Ovary (tissue), 9 donors: ENCODE measurements around the gene FANCG. TPM values are rescaled to one million over a fixed set of nuclear protein-coding genes. Genes with fewer than 3 reads are reported as not detected.

Experiments
- DNase-seq, 5 donors: peaks; one replicate each; pipeline ENCODE4 v3.0.0-alpha.2; 2019 to 2020
- H3K27ac ChIP-seq, 2 donors: fragments of 200-600 bp; one replicate each; pipeline versions ENCODE4 v1.5.1 to v1.8.0; 2019 to 2022
- H3K27me3 ChIP-seq: fragments of 200-600 bp; one replicate; pipeline ENCODE4 v1.8.0; 2022
- H3K36me3 ChIP-seq: fragments of 200-600 bp; sonication (generic); one replicate; pipeline ENCODE4 v1.5.1; 2019
- H3K4me1 ChIP-seq: one replicate; pipeline ENCODE4 v1.8.1; 2013; ENCODE audit warnings: mild to moderate bottlenecking, moderate library complexity; ENCODE audit not compliant: insufficient read depth
- H3K4me3 ChIP-seq: fragments of 200-600 bp; sonication (generic); one replicate; pipeline ENCODE4 v1.5.1; 2017
- H3K9me3 ChIP-seq, 2 donors: fragments of 200-600 bp in 1 of 2; sonication (generic) in 1 of 2; one replicate each; pipeline versions ENCODE4 v1.5.1 to v1.8.1; 2013 to 2019; ENCODE audit warnings: mild to moderate bottlenecking in 1 of 2, moderate library complexity in 1 of 2
- CTCF ChIP-seq, 3 donors: fragments of 450-650 bp in 2 of 3; fragments of 200-600 bp in 1 of 3; IDR thresholded peaks; one replicate each; pipeline versions ENCODE4 v1.5.1 to v1.8.0; 2016 to 2022; ENCODE audit warnings: antibody characterized with exemption in 3 of 3, mild to moderate bottlenecking in 1 of 3
- EP300 ChIP-seq: sonication (generic); formaldehyde crosslinking; IDR thresholded peaks from one replicate; pipeline ENCODE4 v1.6.1; 2017; ENCODE audit warnings: antibody characterized with exemption
- POLR2A ChIP-seq: fragments of 450-650 bp; IDR thresholded peaks from one replicate; pipeline ENCODE4 v1.6.1; 2017; ENCODE audit warnings: antibody characterized with exemption, mild to moderate bottlenecking, moderate library complexity
- WGBS, 3 donors: extraction: QIAGEN DNeasy Blood & Tissue Kit in 1 of 3; methylation state at CpG; one replicate each; pipeline versions ENCODE4 v1.1.5 to v1.1.7; 2013 to 2017; 5-methylcytosine and 5-hydroxymethylcytosine counted together
- intact Hi-C, 4 donors: fragments of 100-400 bp; cut with DNase I; formaldehyde crosslinking; loops; one replicate each; pipeline versions ENCODE4 v1.11.0 to v1.15.1; 2022 to 2023
- polyA plus RNA-seq, 2 donors: library from polyadenylated mRNA; stranded (reverse); fragments of 200-250 nt in 1 of 2; fragments of 350-450 nt in 1 of 2; fragmentation: Illumina TruSeq in 1 of 2; extraction: RNeasy Lipid Tissue Mini Kit (QIAGEN cat#74804) in 1 of 2; gene quantifications; one replicate each; pipeline ENCODE4 v1.2.3, GENCODE V29; 2013 to 2014
- total RNA-seq, 7 donors: library from RNA; depleted of rRNA in 2 of 7; stranded (reverse); fragments of >200 nt in 2 of 7; fragmentation: NEBNext Ultra II Directional in 3 of 7; extraction: Animal tissue kit (Norgen Biotek cat#: 25700) in 3 of 7; gene quantifications; one replicate each; pipeline versions ENCODE4 v1.1.0 to v1.2.4, GENCODE V29; 2016 to 2023
- donor health status: DM: no; HTN: no; CAD: no; lungs with moderate emphysema.
- donor health status: DM: no; HTN: no; CAD: no.
- donor health status: Bipolar disorder and iron deficiency.
- donor health status: DM: yes; HTN: yes; CAD: no.
- donor health status: DM: no; HTN: no; CAD: no.
- donor health status: DM: yes; HTN: yes; CAD: no.

FANCG gene
- total and polyA plus RNA-seq, 9 donors = 6.7 to 26.1 (median 12.4) TPM

- TF ChIP-seq POLR2A (no peak), CTCF (IDR thresholded peaks at IDR 0.05) (no peak), EP300 (no peak)
- DNase-seq = no peak
- H3K36me3 ChIP-seq = no peaks in the 10 kb centered on the region
- no peak overlapping the region for H3K4me3 ChIP-seq
- H3K27me3 ChIP-seq = no peaks in the 10 kb centered on the region
- 92 to 95% (median 95%) methylated on average over 9 of the region's 9 CpGs for WGBS, 3 donors
- H3K9me3 ChIP-seq = no peaks in the 10 kb centered on the region
- no peak overlapping the region for H3K27ac ChIP-seq
- no peaks in the 10 kb centered on the region for H3K4me1 ChIP-seq
- intact Hi-C loops = no loop called here
These were observed 23.0 kb downstream of the FANCG start for GRCh38 chr9:35056571-35057270.

- Histone ChIP-seq H3K4me3 (no peak overlapping the region), H3K4me1 (no peaks in the 10 kb centered on the region), H3K27ac (no peak overlapping the region), H3K9me3 (no peaks in the 10 kb centered on the region), H3K27me3 (no peaks in the 10 kb centered on the region), H3K36me3 (no peaks in the 10 kb centered on the region)
- intact Hi-C loops = no loop called here
- TF ChIP-seq EP300 (no peak), CTCF (IDR thresholded peaks at IDR 0.05) (no peak), POLR2A (no peak)
- no peak for DNase-seq
- WGBS, 3 donors = 94 to 95% (median 94%) methylated on average over 14 of the region's 14 CpGs
These were observed 24.7 kb downstream of the FANCG start for GRCh38 chr9:35054871-35055644.

- Histone ChIP-seq H3K9me3 (no peaks in the 10 kb centered on the region), H3K4me3 (no peak overlapping the region), H3K27ac (no peak overlapping the region), H3K4me1 (no peaks in the 10 kb centered on the region), H3K27me3 (no peaks in the 10 kb centered on the region), H3K36me3 (no peaks in the 10 kb centered on the region)
- DNase-seq = no peak
- TF ChIP-seq EP300 (no peak), POLR2A (no peak), CTCF (IDR thresholded peaks at IDR 0.05) (no peak)
- 64 to 73% (median 67%) methylated on average over 5 of the region's 5 CpGs for WGBS, 3 donors
- intact Hi-C loops = no loop called here
These were observed 25.4 kb downstream of the FANCG start for GRCh38 chr9:35054185-35054835.

GRCh38 chr9:35051069-35051967 is 28.4 kb downstream of the FANCG start:
- WGBS, 3 donors = 86 to 88% (median 86%) methylated on average over 7 of the region's 7 CpGs
- Histone ChIP-seq H3K4me3 (no peak overlapping the region), H3K4me1 (no peaks in the 10 kb centered on the region), H3K27ac (no peak overlapping the region), H3K27me3 (no peaks in the 10 kb centered on the region), H3K9me3 (no peaks in the 10 kb centered on the region), H3K36me3 (no peaks in the 10 kb centered on the region)
- TF ChIP-seq CTCF (IDR thresholded peaks at IDR 0.05) (peak in 1 of 3 donors; percentile 9), EP300 (no peak)
- DNase-seq = peak in 2 of 5 donors; percentile 34 to 41
- intact Hi-C loops = no loop called here
